Endothelial cell of umbilical vein (primary cell): ENCODE results near the gene CEP55. TPM values are rescaled to one million over a fixed set of nuclear protein-coding genes. Genes with fewer than 3 reads are reported as not detected.
A peak's percentile ranks its signal among the peaks of the same experiment; 100 is the strongest.

Source experiments
- BruUV-seq: library from RNA; stranded (reverse); fragments of 400-500 nt; replicated peaks from 2 replicates; lab custom pipeline; 2021; lab: Mats Ljungman, UMichigan
- CTCF ChIA-PET: fragments of 300-600, 350-600 bp; sonication (Branson Sonifier 250); formaldehyde crosslinking; loops from one replicate; lab custom pipeline; 2021; ENCODE audit warnings: antibody characterized with exemption, inconsistent platforms; lab: Charles Lee
- POLR2A ChIA-PET: fragments of 300-600, 350-600 bp; sonication (Branson Sonifier 250); formaldehyde crosslinking; loops from one replicate; lab custom pipeline; 2021; ENCODE audit warnings: antibody characterized with exemption, inconsistent platforms; lab: Charles Lee
- DNase-seq: peaks from one replicate; pipeline ENCODE4 v3.0.0-alpha.2; 2011; ENCODE audit warnings: low read depth, low spot score
- FAIRE-seq: peaks from 2 replicates; lab custom pipeline; 2011; peaks lifted over from hg19 to GRCh38; lab: Jason Lieb, UNC
- H2AFZ ChIP-seq: 2 replicates; pipeline ENCODE4 v1.6.0; 2012; ENCODE audit warnings: low read depth, low read length, control low read depth, inconsistent platforms
- H3K27ac ChIP-seq: 2 replicates; pipeline ENCODE4 v1.5.1; 2011; ENCODE audit warnings: low read depth, mild to moderate bottlenecking, control low read depth, low read length, moderate library complexity; ENCODE audit not compliant: insufficient read depth
- H3K27me3 ChIP-seq, 2 experiments: 2 replicates each; pipeline versions ENCODE4 v1.6.0 to v1.6.1; 2011; ENCODE audit warnings: low read length in 2 of 2, mixed read lengths in 1 of 2; ENCODE audit not compliant: control insufficient read depth in 2 of 2, insufficient read depth in 2 of 2
- H3K36me3 ChIP-seq, 2 experiments: 2 replicates in 1 of 2; 3 replicates in 1 of 2; pipeline ENCODE4 v1.5.1; 2011; ENCODE audit warnings: low read length in 2 of 2, mild to moderate bottlenecking in 1 of 2, moderate library complexity in 1 of 2; ENCODE audit not compliant: control insufficient read depth in 2 of 2, insufficient read depth in 2 of 2; ENCODE audit errors: extremely low read depth in 1 of 2
- H3K4me1 ChIP-seq: 3 replicates; pipeline ENCODE4 v1.5.1; 2011; ENCODE audit warnings: mild to moderate bottlenecking, low read length; ENCODE audit not compliant: control insufficient read depth, insufficient read depth; ENCODE audit errors: extremely low read depth
- H3K4me2 ChIP-seq: 2 replicates; pipeline ENCODE4 v1.6.1; 2011; ENCODE audit warnings: low read length, control low read depth, mixed read lengths; ENCODE audit not compliant: insufficient read depth
- H3K4me3 ChIP-seq, 3 experiments: fragments of 200-600 bp in 1 of 3; sonication (generic), shearing (Covaris generic) in 1 of 3; replicated peaks in 1 of 3; 2 replicates each; pipeline ENCODE4 v1.5.1; 2011 to 2016; ENCODE audit warnings: control low read depth in 3 of 3, low read length in 3 of 3, mild to moderate bottlenecking in 2 of 3, inconsistent platforms in 1 of 3, low read depth in 1 of 3, moderate library complexity in 1 of 3; ENCODE audit not compliant: insufficient read depth in 1 of 3
- H3K79me2 ChIP-seq: 2 replicates; pipeline ENCODE4 v1.6.0; 2012; ENCODE audit warnings: low read length, inconsistent platforms; ENCODE audit not compliant: control insufficient read depth, insufficient read depth
- H3K9ac ChIP-seq: replicated peaks from 2 replicates; pipeline ENCODE3; 2011; ENCODE audit warnings: low read length, control low read depth; ENCODE audit not compliant: insufficient read depth; ENCODE audit errors: extremely low read depth
- H3K9me1 ChIP-seq: replicated peaks from 3 replicates; pipeline ENCODE4 v1.6.0; 2011; ENCODE audit warnings: mild to moderate bottlenecking, low read length; ENCODE audit not compliant: control insufficient read depth, insufficient read depth; ENCODE audit errors: extremely low read depth
- H3K9me3 ChIP-seq: replicated peaks from 2 replicates; pipeline ENCODE4 v1.5.1; 2012; ENCODE audit warnings: low read length, inconsistent platforms; ENCODE audit not compliant: control insufficient read depth, insufficient read depth
- H4K20me1 ChIP-seq: replicated peaks from 2 replicates; pipeline ENCODE3; 2011; ENCODE audit warnings: mild to moderate bottlenecking, low read length; ENCODE audit not compliant: control insufficient read depth, insufficient read depth; ENCODE audit errors: extremely low read depth
- EZH2 ChIP-seq: IDR thresholded peaks from 2 replicates; pipeline ENCODE4 v1.6.1; 2012; ENCODE audit warnings: borderline replicate concordance, low read depth, mild to moderate bottlenecking, moderate library complexity, low read length, inconsistent platforms; ENCODE audit not compliant: severe bottlenecking
- FOS ChIP-seq: IDR thresholded peaks from 2 replicates; pipeline ENCODE4 v1.6.1; 2011; ENCODE audit warnings: mild to moderate bottlenecking, low read length, moderate library complexity, borderline replicate concordance; ENCODE audit not compliant: insufficient read depth
- GATA2 ChIP-seq: IDR thresholded peaks from 2 replicates; pipeline ENCODE4 v1.7.0; 2011; ENCODE audit warnings: low read depth, mild to moderate bottlenecking, moderate library complexity, mixed read lengths, low read length; ENCODE audit not compliant: insufficient read length, insufficient read depth
- JUN ChIP-seq: IDR thresholded peaks from 2 replicates; pipeline ENCODE4 v1.6.1; 2011; ENCODE audit warnings: borderline replicate concordance, low read depth; ENCODE audit not compliant: insufficient read length, insufficient read depth
- MYC ChIP-seq: IDR thresholded peaks from one replicate; pipeline ENCODE4 v1.6.1; 2011; ENCODE audit warnings: mild to moderate bottlenecking, low read depth, low read length
- POLR2A ChIP-seq: IDR thresholded peaks from 2 replicates; pipeline ENCODE4 v1.6.1; 2012; ENCODE audit warnings: low read depth, mild to moderate bottlenecking, control low read depth, low read length
- POLR2AphosphoS5 ChIP-seq: IDR thresholded peaks from 2 replicates; pipeline ENCODE4 v1.6.1; 2012; ENCODE audit warnings: low read depth, mild to moderate bottlenecking, control low read depth, low read length, moderate library complexity; ENCODE audit not compliant: insufficient read depth
- dilution Hi-C: fragments of 300-500 bp; cut with MboI; formaldehyde crosslinking; loops from one replicate; pipeline ENCODE4 v1.15.0; 2019; ENCODE audit warnings: low sequenced_read_pairs; ENCODE audit not compliant: extremely low pct_ligation_motif_present
- intact Hi-C: fragments of 100-400 bp; cut with micrococcal nuclease; formaldehyde crosslinking; loops from one replicate; pipeline ENCODE4 v1.10.0; 2022
- polyA plus RNA-seq, 4 experiments: library from polyadenylated mRNA; depleted of rRNA in 3 of 4; stranded (reverse) in 3 of 4; unstranded in 1 of 4; fragments of >200 nt; gene quantifications; 2 replicates each; pipeline versions ENCODE4 v1.2.1 to v1.2.3, GENCODE V29; 2011 to 2012; ENCODE audit warnings: missing spikeins in 1 of 4
- total RNA-seq: library from RNA; stranded (reverse); gene quantifications from 2 replicates; pipeline ENCODE4 v1.2.3, GENCODE V29; 2021
- TF ChIP-seq, protein P1 (sequence below), 2 donors: IDR thresholded peaks; 1 replicate in 1 of 2; 2 replicates in 1 of 2; pipeline ENCODE4 v1.5.1; 2011; ENCODE audit warnings: low read length in 2 of 2, mild to moderate bottlenecking in 2 of 2, moderate library complexity in 2 of 2, control low read depth in 1 of 2, inconsistent platforms in 1 of 2, low read depth in 1 of 2; ENCODE audit not compliant: insufficient read depth in 1 of 2; ENCODE audit errors: extremely low read depth in 1 of 2
- TF ChIP-seq, protein P2 (sequence below): IDR thresholded peaks from 2 replicates; pipeline ENCODE4 v1.6.1; 2011; ENCODE audit not compliant: insufficient read depth, insufficient read length

The CEP55 gene
- total and polyA plus RNA-seq, 2 donors (not counting 3 experiments of a cell fraction or from before 2014, with no cell fraction given) = 17.4 to 63.0 TPM

DNA sequence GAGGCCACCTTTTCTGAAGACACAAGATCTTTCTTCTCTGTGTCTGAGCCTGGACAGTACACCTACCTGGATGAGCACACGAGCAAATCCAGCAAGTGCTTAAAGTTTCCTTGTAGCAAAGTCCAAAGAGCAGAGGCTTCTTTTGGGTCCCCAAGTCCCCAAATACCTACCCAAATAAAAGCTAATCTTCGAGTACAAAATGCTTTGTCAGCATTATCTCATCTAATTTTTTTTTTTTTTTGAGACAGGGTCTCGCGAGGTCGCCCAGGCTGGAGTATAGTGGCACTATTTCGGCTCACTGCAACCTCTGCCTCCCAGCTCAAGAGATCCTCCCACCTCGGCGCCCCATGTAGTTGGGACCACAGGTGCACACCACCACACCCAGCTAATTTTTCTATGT, 38.9 kb upstream of the CEP55 start:
- POLR2A ChIA-PET = interaction anchor here (0.9 to 2.0 kb wide), 4 partner anchors 12 to 77 kb away, joined by 3 to 13 read pairs (median 4); partner anchors contain the start of gene MYOF
- intact Hi-C loops = no loop called here
- no TSS peak for BruUV-seq
- H3K9ac ChIP-seq = no peak overlapping the region
- peaks cover 19 to 21% of the 10 kb centered on the region in 2 experiments for H3K36me3 ChIP-seq
- no peaks in the 10 kb centered on the region for H3K9me1 ChIP-seq
- H2AFZ ChIP-seq = no peak overlapping the region
- no peaks in the 10 kb centered on the region for H3K9me3 ChIP-seq
- TF ChIP-seq POLR2A (no peak), JUN (no peak), GATA2 (no peak), EZH2 (no peak), POLR2AphosphoS5 (no peak), FOS (no peak), MYC (no peak)
- TF ChIP-seq, protein P1, sequence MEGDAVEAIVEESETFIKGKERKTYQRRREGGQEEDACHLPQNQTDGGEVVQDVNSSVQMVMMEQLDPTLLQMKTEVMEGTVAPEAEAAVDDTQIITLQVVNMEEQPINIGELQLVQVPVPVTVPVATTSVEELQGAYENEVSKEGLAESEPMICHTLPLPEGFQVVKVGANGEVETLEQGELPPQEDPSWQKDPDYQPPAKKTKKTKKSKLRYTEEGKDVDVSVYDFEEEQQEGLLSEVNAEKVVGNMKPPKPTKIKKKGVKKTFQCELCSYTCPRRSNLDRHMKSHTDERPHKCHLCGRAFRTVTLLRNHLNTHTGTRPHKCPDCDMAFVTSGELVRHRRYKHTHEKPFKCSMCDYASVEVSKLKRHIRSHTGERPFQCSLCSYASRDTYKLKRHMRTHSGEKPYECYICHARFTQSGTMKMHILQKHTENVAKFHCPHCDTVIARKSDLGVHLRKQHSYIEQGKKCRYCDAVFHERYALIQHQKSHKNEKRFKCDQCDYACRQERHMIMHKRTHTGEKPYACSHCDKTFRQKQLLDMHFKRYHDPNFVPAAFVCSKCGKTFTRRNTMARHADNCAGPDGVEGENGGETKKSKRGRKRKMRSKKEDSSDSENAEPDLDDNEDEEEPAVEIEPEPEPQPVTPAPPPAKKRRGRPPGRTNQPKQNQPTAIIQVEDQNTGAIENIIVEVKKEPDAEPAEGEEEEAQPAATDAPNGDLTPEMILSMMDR (IDR thresholded peaks at IDR 0.05; ENCODE audit: extremely low read depth in 1 of 2, insufficient read depth in 1 of 2, low read depth in 1 of 2, low read length in 2 of 2) = no peak
- TF ChIP-seq, protein P2, sequence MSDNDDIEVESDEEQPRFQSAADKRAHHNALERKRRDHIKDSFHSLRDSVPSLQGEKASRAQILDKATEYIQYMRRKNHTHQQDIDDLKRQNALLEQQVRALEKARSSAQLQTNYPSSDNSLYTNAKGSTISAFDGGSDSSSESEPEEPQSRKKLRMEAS = no peak
- FAIRE-seq = no peak
- no peak for DNase-seq
- H3K27me3 ChIP-seq = no peaks in the 10 kb centered on the region
- H3K27ac ChIP-seq = peak overlapping the region; percentile 7
- CTCF ChIA-PET = interaction anchor here (1.0 to 4.3 kb wide), 7 partner anchors 9 to 80 kb away, joined by 3 to 62 read pairs (median 5); partner anchors contain the start of gene MYOF
- peaks cover 47% of the 10 kb centered on the region for H3K4me1 ChIP-seq
- H3K4me2 ChIP-seq = no peak overlapping the region
- no peaks in the 10 kb centered on the region for H4K20me1 ChIP-seq
- dilution Hi-C loops = no loop called here
- H3K4me3 ChIP-seq = no peak overlapping the region
- peaks cover 68% of the 10 kb centered on the region for H3K79me2 ChIP-seq
